Prostate gland (tissue), 1 donor: ENCODE measurements around the gene TICRR.

Experiments used
- POLR2A ChIP-seq: fragments of 450-650 bp; IDR thresholded peaks from one replicate; pipeline ENCODE4 v1.6.1; 2016; ENCODE audit warnings: antibody characterized with exemption, mild to moderate bottlenecking
- POLR2AphosphoS5 ChIP-seq: sonication (generic); formaldehyde crosslinking; IDR thresholded peaks from one replicate; pipeline ENCODE4 v1.6.1; 2017; ENCODE audit warnings: antibody characterized with exemption

DNA sequence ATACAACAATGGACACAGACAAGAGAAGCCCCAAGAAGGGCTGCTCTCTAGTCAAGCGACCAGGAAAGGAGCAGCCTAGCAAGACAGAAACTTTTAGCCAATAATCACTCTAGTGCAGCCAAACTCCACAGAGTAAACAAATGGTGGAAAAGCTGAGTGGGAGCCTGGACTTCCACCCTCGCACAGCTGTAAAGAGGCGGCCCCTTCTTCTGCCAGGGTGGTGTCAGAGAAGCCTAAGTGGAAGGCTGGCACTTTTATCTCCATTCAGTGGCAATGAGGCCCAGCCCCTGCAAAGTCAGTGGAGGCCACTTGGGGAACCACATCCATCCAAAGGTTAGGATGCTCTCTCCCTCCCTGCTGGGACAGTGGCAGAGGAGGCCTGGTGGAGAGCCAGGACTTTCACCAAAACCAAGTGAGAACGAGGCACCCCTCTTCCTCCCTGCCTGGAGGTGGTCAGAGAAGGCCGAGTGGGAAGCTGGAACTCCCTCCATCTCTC lies 15.5 kb upstream of the TICRR start:
- no peak for TF ChIP-seq POLR2AphosphoS5
- no peak for TF ChIP-seq POLR2A
